ENCODE results near the gene CEP85L.
"Not testable (repeated sequence)": the region's sequence is repeated elsewhere in the genome, so short reads cannot be mapped to it uniquely, and the experiment has no call there.

CEP85L gene

GRCh38 chr6:118489990-118490389 lies 161.4 kb downstream of the CEP85L start:
- no peak for DNase-seq

- no peak for DNase-seq
Observed at GRCh38 chr6:118488631-118489030, 162.8 kb downstream of the CEP85L start.

- DNase-seq, result no peak
Observed at GRCh38 chr6:118485601-118486550, 165.5 kb downstream of the CEP85L start.

- no peak for DNase-seq
Observed at GRCh38 chr6:118476551-118476950, 174.8 kb downstream of the CEP85L start.

GRCh38 chr6:118473266-118473665 lies 178.1 kb downstream of the CEP85L start:
- no peak for DNase-seq

GRCh38 chr6:118469468-118469867 lies 181.9 kb downstream of the CEP85L start:
- peak; percentile 90 for DNase-seq

GRCh38 chr6:118468682-118469465 lies 182.5 kb downstream of the CEP85L start:
- peak; percentile 99 for DNase-seq

GRCh38 chr6:118467181-118467580 lies 184.2 kb downstream of the CEP85L start:
- DNase-seq, result peak; percentile 22

GRCh38 chr6:118464620-118465019 lies 186.8 kb downstream of the CEP85L start:
- DNase-seq, result no peak

GRCh38 chr6:118460958-118461470 lies 190.4 kb downstream of the CEP85L start:
- no peak for DNase-seq

GRCh38 chr6:118456982-118457381 lies 194.4 kb downstream of the CEP85L start:
- no peak for DNase-seq

GRCh38 chr6:118451839-118452238 lies 199.6 kb downstream of the CEP85L start:
- DNase-seq, result no peak

- no peak for DNase-seq
Observed at GRCh38 chr6:118444796-118445195, 206.6 kb downstream of the CEP85L start.

- DNase-seq, result no peak
Observed at GRCh38 chr6:118436482-118436881, 214.9 kb downstream of the CEP85L start.

- DNase-seq, result not testable (repeated sequence)
Observed at GRCh38 chr6:118434147-118434546, 217.2 kb downstream of the CEP85L start.

GRCh38 chr6:118421312-118421711 lies 230.1 kb downstream of the CEP85L start:
- DNase-seq, result not testable (repeated sequence)

GRCh38 chr6:118419448-118420394 lies 231.7 kb downstream of the CEP85L start:
- DNase-seq, result no peak
